WTC11 (cell line): ENCODE data around the gene MACROD2. TPM values are rescaled to one million over a fixed set of nuclear protein-coding genes. Genes with fewer than 3 reads are reported as not detected.

Experiments used
- ATAC-seq: fragments of 200-7000 bp; cut with Tn5 transposase; 2 replicates; pipeline ENCODE4 v1.10.0; 2021; ENCODE audit warnings: mild to moderate bottlenecking, moderate library complexity
- CTCF ChIA-PET: fragments of 300-600 bp; sonication (Branson Sonifier 250); formaldehyde crosslinking; loops from one replicate; lab custom pipeline; 2021; ENCODE audit warnings: antibody characterized with exemption; lab: Charles Lee
- POLR2A ChIA-PET: fragments of 350-600 bp; sonication (Branson Sonifier 250); formaldehyde crosslinking; loops from one replicate; lab custom pipeline; 2021; ENCODE audit warnings: antibody characterized with exemption; lab: Charles Lee
- DNase-seq: peaks from one replicate; pipeline ENCODE4 v3.0.0; 2021; ENCODE audit warnings: low spot score
- H3K27ac Mint-ChIP-seq: 2 replicates; pipeline ENCODE4 v1.8.0; 2021; ENCODE audit warnings: mixed read lengths
- H3K27me3 Mint-ChIP-seq: 2 replicates; pipeline ENCODE4 v1.8.0; 2021; ENCODE audit warnings: low read depth, mild to moderate bottlenecking, moderate library complexity, mixed read lengths
- H3K36me3 Mint-ChIP-seq: 2 replicates; pipeline ENCODE4 v1.8.0; 2021; ENCODE audit warnings: mixed read lengths
- H3K4me1 Mint-ChIP-seq: 2 replicates; pipeline ENCODE4 v1.8.0; 2022; ENCODE audit warnings: mixed read lengths
- H3K4me3 Mint-ChIP-seq: 2 replicates; pipeline ENCODE4 v1.8.0; 2021; ENCODE audit warnings: mild to moderate bottlenecking, moderate library complexity, mixed read lengths
- H3K9me3 Mint-ChIP-seq: 2 replicates; pipeline ENCODE4 v1.8.0; 2021; ENCODE audit warnings: mixed read lengths
- EMX1 ChIP-seq: fragments of 250-450 bp; sonication (Bioruptor Pico); IDR thresholded peaks from 2 replicates; pipeline ENCODE4 v1.8.0; 2021; ENCODE audit warnings: mild to moderate bottlenecking
- ESRRA ChIP-seq: sonication (generic); formaldehyde crosslinking; IDR thresholded peaks from 2 replicates; pipeline ENCODE4 v1.8.1; 2022; ENCODE audit warnings: mild to moderate bottlenecking, missing genetic modification reagents, borderline replicate concordance
- HMGA2 ChIP-seq: fragments of 250-450 bp; sonication (Bioruptor Pico); IDR thresholded peaks from 2 replicates; pipeline ENCODE4 v1.4.0; 2021; ENCODE audit warnings: mild to moderate bottlenecking, moderate library complexity
- JUN ChIP-seq: sonication (generic); formaldehyde crosslinking; IDR thresholded peaks from 2 replicates; pipeline ENCODE4 v1.8.0; 2023; ENCODE audit warnings: mild to moderate bottlenecking, missing genetic modification reagents
- KAT7 ChIP-seq: sonication (generic); formaldehyde crosslinking; IDR thresholded peaks from 2 replicates; pipeline ENCODE4 v1.8.1; 2023; ENCODE audit warnings: missing genetic modification reagents, mild to moderate bottlenecking, borderline replicate concordance
- MXD4 ChIP-seq: fragments of 250-450 bp; sonication (Bioruptor Pico); IDR thresholded peaks from 2 replicates; pipeline ENCODE4 v1.8.0; 2021; ENCODE audit warnings: mild to moderate bottlenecking, moderate library complexity, borderline replicate concordance
- NFATC4 ChIP-seq: fragments of 250-450 bp; sonication (Bioruptor Pico); IDR thresholded peaks from 2 replicates; pipeline ENCODE4 v1.9.0; 2021; ENCODE audit warnings: mild to moderate bottlenecking
- NR2C2 ChIP-seq: sonication (generic); formaldehyde crosslinking; IDR thresholded peaks from 2 replicates; pipeline ENCODE4 v1.8.0; 2022; ENCODE audit warnings: mild to moderate bottlenecking, missing genetic modification reagents
- PRRX2 ChIP-seq: fragments of 250-450 bp; sonication (Bioruptor Pico); IDR thresholded peaks from 2 replicates; pipeline ENCODE4 v1.8.0; 2021; ENCODE audit warnings: mild to moderate bottlenecking
- SMAD4 ChIP-seq: sonication (generic); formaldehyde crosslinking; IDR thresholded peaks from 2 replicates; pipeline ENCODE4 v1.8.0; 2022; ENCODE audit warnings: mild to moderate bottlenecking, missing genetic modification reagents
- SP1 ChIP-seq: sonication (generic); formaldehyde crosslinking; conservative IDR thresholded peaks from 2 replicates; pipeline ENCODE4 v1.8.1; 2022; ENCODE audit warnings: missing genetic modification reagents
- TEAD1 ChIP-seq: sonication (generic); formaldehyde crosslinking; IDR thresholded peaks from 2 replicates; pipeline ENCODE4 v1.8.0; 2022; ENCODE audit warnings: mild to moderate bottlenecking, missing genetic modification reagents
- ZNF396 ChIP-seq: fragments of 250-450 bp; sonication (Bioruptor Pico); IDR thresholded peaks from 2 replicates; pipeline ENCODE4 v1.8.0; 2021; ENCODE audit warnings: mild to moderate bottlenecking, moderate library complexity, borderline replicate concordance
- total RNA-seq: library from RNA; stranded (reverse); gene quantifications from 3 replicates; pipeline ENCODE4 v1.2.3, GENCODE V29; 2021
- TF ChIP-seq, protein P1 (sequence below): sonication (generic); formaldehyde crosslinking; IDR thresholded peaks from 2 replicates; pipeline ENCODE4 v1.8.1; 2023; ENCODE audit warnings: mild to moderate bottlenecking, missing genetic modification reagents, borderline replicate concordance
- TF ChIP-seq, protein P2 (sequence below): sonication (generic); formaldehyde crosslinking; IDR thresholded peaks from 2 replicates; pipeline ENCODE4 v1.8.0; 2023; ENCODE audit warnings: missing genetic modification reagents
- TF ChIP-seq, protein P3 (sequence below): fragments of 250-450 bp; sonication (Bioruptor Pico); IDR thresholded peaks from 2 replicates; pipeline ENCODE4 v1.9.0; 2021; ENCODE audit warnings: mild to moderate bottlenecking
- TF ChIP-seq, protein P4 (sequence below): sonication (generic); formaldehyde crosslinking; IDR thresholded peaks from 2 replicates; pipeline ENCODE4 v1.8.0; 2023; ENCODE audit warnings: mild to moderate bottlenecking, missing genetic modification reagents
- TF ChIP-seq, protein P5 (sequence below): sonication (generic); formaldehyde crosslinking; IDR thresholded peaks from 2 replicates; pipeline ENCODE4 v1.8.1; 2022; ENCODE audit warnings: low read depth, mild to moderate bottlenecking, moderate library complexity, missing genetic modification reagents, borderline replicate concordance

The MACROD2 gene
- total RNA-seq, 1 experiment from 2014 or later: 4.1 TPM

DNA sequence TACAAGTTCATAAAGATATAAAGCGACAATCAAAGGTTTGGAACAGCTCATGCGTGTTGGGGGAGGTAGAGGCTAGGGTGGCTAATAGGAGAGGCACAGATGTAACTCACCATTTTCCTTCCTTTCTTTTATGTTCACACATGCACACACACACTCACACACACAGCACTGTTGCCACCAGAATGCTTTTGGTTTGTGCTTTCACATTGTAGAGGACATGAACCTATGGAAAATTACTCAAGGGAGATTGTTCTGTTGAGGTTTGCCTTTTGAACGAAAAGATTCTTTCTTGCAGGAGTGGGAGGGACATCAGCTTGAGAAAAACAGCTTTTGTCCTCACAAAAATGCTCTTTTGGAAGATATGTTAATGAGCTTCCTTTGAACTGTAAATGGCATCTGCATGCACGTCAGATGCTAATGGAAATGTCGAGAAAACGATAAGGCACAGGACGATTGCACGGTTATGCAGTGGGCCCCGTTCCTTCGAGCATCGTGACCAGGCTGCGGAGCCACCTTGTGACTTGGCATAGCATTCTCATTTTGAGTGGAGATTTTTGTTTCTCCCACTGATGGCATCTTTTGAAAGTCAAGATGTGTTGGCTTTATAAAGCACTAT is 1853.8 kb downstream of the MACROD2 start:
- ChIA-PET POLR2A (no interaction called here), CTCF (no interaction called here)
- Mint-ChIP-seq H3K27me3 (no peaks in the 10 kb centered on the region), H3K36me3 (peaks cover 4% of the 10 kb centered on the region; the same call in 1 of the 2 replicates), H3K4me1 (peaks cover 18% of the 10 kb centered on the region), H3K9me3 (peaks cover 4% of the 10 kb centered on the region), H3K4me3 (no peak overlapping the region), H3K27ac (no peak overlapping the region)
- TF ChIP-seq, protein P1, sequence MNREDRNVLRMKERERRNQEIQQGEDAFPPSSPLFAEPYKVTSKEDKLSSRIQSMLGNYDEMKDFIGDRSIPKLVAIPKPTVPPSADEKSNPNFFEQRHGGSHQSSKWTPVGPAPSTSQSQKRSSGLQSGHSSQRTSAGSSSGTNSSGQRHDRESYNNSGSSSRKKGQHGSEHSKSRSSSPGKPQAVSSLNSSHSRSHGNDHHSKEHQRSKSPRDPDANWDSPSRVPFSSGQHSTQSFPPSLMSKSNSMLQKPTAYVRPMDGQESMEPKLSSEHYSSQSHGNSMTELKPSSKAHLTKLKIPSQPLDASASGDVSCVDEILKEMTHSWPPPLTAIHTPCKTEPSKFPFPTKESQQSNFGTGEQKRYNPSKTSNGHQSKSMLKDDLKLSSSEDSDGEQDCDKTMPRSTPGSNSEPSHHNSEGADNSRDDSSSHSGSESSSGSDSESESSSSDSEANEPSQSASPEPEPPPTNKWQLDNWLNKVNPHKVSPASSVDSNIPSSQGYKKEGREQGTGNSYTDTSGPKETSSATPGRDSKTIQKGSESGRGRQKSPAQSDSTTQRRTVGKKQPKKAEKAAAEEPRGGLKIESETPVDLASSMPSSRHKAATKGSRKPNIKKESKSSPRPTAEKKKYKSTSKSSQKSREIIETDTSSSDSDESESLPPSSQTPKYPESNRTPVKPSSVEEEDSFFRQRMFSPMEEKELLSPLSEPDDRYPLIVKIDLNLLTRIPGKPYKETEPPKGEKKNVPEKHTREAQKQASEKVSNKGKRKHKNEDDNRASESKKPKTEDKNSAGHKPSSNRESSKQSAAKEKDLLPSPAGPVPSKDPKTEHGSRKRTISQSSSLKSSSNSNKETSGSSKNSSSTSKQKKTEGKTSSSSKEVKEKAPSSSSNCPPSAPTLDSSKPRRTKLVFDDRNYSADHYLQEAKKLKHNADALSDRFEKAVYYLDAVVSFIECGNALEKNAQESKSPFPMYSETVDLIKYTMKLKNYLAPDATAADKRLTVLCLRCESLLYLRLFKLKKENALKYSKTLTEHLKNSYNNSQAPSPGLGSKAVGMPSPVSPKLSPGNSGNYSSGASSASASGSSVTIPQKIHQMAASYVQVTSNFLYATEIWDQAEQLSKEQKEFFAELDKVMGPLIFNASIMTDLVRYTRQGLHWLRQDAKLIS: no peak
- TF ChIP-seq JUN: no peak
- TF ChIP-seq, protein P2, sequence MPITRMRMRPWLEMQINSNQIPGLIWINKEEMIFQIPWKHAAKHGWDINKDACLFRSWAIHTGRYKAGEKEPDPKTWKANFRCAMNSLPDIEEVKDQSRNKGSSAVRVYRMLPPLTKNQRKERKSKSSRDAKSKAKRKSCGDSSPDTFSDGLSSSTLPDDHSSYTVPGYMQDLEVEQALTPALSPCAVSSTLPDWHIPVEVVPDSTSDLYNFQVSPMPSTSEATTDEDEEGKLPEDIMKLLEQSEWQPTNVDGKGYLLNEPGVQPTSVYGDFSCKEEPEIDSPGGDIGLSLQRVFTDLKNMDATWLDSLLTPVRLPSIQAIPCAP: no peak
- TF ChIP-seq SP1 (CRISPR knock-in tag): no peak
- no peak for TF ChIP-seq EMX1 (CRISPR knock-in tag)
- no peak for TF ChIP-seq ZNF396
- no peak for TF ChIP-seq ESRRA
- TF ChIP-seq PRRX2 (CRISPR knock-in tag): no peak
- no peak for TF ChIP-seq TEAD1 (CRISPR knock-in tag)
- no peak for TF ChIP-seq MXD4 (CRISPR knock-in tag)
- no peak for TF ChIP-seq NFATC4 (CRISPR knock-in tag)
- no peak for TF ChIP-seq NR2C2 (CRISPR knock-in tag)
- TF ChIP-seq, protein P3, sequence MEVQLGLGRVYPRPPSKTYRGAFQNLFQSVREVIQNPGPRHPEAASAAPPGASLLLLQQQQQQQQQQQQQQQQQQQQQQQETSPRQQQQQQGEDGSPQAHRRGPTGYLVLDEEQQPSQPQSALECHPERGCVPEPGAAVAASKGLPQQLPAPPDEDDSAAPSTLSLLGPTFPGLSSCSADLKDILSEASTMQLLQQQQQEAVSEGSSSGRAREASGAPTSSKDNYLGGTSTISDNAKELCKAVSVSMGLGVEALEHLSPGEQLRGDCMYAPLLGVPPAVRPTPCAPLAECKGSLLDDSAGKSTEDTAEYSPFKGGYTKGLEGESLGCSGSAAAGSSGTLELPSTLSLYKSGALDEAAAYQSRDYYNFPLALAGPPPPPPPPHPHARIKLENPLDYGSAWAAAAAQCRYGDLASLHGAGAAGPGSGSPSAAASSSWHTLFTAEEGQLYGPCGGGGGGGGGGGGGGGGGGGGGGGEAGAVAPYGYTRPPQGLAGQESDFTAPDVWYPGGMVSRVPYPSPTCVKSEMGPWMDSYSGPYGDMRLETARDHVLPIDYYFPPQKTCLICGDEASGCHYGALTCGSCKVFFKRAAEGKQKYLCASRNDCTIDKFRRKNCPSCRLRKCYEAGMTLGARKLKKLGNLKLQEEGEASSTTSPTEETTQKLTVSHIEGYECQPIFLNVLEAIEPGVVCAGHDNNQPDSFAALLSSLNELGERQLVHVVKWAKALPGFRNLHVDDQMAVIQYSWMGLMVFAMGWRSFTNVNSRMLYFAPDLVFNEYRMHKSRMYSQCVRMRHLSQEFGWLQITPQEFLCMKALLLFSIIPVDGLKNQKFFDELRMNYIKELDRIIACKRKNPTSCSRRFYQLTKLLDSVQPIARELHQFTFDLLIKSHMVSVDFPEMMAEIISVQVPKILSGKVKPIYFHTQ (CRISPR knock-in tag): no peak
- no peak for TF ChIP-seq KAT7 (CRISPR knock-in tag)
- TF ChIP-seq, protein P4, sequence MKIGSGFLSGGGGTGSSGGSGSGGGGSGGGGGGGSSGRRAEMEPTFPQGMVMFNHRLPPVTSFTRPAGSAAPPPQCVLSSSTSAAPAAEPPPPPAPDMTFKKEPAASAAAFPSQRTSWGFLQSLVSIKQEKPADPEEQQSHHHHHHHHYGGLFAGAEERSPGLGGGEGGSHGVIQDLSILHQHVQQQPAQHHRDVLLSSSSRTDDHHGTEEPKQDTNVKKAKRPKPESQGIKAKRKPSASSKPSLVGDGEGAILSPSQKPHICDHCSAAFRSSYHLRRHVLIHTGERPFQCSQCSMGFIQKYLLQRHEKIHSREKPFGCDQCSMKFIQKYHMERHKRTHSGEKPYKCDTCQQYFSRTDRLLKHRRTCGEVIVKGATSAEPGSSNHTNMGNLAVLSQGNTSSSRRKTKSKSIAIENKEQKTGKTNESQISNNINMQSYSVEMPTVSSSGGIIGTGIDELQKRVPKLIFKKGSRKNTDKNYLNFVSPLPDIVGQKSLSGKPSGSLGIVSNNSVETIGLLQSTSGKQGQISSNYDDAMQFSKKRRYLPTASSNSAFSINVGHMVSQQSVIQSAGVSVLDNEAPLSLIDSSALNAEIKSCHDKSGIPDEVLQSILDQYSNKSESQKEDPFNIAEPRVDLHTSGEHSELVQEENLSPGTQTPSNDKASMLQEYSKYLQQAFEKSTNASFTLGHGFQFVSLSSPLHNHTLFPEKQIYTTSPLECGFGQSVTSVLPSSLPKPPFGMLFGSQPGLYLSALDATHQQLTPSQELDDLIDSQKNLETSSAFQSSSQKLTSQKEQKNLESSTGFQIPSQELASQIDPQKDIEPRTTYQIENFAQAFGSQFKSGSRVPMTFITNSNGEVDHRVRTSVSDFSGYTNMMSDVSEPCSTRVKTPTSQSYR: no peak
- TF ChIP-seq HMGA2 (CRISPR knock-in tag): no peak
- TF ChIP-seq SMAD4 (CRISPR knock-in tag): no peak
- TF ChIP-seq, protein P5, sequence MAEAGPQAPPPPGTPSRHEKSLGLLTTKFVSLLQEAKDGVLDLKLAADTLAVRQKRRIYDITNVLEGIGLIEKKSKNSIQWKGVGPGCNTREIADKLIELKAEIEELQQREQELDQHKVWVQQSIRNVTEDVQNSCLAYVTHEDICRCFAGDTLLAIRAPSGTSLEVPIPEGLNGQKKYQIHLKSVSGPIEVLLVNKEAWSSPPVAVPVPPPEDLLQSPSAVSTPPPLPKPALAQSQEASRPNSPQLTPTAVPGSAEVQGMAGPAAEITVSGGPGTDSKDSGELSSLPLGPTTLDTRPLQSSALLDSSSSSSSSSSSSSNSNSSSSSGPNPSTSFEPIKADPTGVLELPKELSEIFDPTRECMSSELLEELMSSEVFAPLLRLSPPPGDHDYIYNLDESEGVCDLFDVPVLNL (CRISPR knock-in tag): no peak
- ATAC-seq: no peak
- no peak for DNase-seq
